Measurements from ENCODE around the gene HAUS7. TPM values are rescaled to one million over a fixed set of nuclear protein-coding genes. Genes with fewer than 3 reads are reported as not detected.

The HAUS7 gene
- total RNA-seq, 6 donors from 2014 or later: 3.7 to 61.8 (median 23.0) TPM

- Histone ChIP-seq H3K27ac (peak overlapping the region; percentile 69 to 79 (median 74)), H3K4me3 (peak overlapping the region; percentile 30 to 84 (median 62)), H3K4me1 (peaks cover 5 to 23% (median 8%) of the 10 kb centered on the region in 4 donors), H3K36me3 (peaks cover 0 to 15% (median 0%) of the 10 kb centered on the region in 4 donors), H3K9me3 (no peaks in the 10 kb centered on the region), H3K27me3 (peaks cover 0 to 4% (median 0%) of the 10 kb centered on the region in 4 donors)
- ATAC-seq (ENCODE audit: low FRiP score in 2 of 2): peak; percentile 0 to 51
- WGBS, 2 donors: 44% methylated on average over 31 of the region's 32 CpGs; no CpG with 5 or more reads in 1 of the 2 donors
- DNase-seq: peak in 1 of 2 donors; percentile 41
- TF ChIP-seq EP300 (IDR thresholded peaks at IDR 0.05): no peak
- TF ChIP-seq, protein P1, sequence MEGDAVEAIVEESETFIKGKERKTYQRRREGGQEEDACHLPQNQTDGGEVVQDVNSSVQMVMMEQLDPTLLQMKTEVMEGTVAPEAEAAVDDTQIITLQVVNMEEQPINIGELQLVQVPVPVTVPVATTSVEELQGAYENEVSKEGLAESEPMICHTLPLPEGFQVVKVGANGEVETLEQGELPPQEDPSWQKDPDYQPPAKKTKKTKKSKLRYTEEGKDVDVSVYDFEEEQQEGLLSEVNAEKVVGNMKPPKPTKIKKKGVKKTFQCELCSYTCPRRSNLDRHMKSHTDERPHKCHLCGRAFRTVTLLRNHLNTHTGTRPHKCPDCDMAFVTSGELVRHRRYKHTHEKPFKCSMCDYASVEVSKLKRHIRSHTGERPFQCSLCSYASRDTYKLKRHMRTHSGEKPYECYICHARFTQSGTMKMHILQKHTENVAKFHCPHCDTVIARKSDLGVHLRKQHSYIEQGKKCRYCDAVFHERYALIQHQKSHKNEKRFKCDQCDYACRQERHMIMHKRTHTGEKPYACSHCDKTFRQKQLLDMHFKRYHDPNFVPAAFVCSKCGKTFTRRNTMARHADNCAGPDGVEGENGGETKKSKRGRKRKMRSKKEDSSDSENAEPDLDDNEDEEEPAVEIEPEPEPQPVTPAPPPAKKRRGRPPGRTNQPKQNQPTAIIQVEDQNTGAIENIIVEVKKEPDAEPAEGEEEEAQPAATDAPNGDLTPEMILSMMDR (IDR thresholded peaks at IDR 0.05): peak in 4 of 6 experiments; percentile 17 to 59 (median 39)
These were observed 465 bp downstream of the HAUS7 start for GRCh38 chrX:153469811-153470410.

GRCh38 chrX:153468008-153468580, 2.3 kb downstream of the HAUS7 start:
- WGBS, 2 donors: 68 to 100% methylated on average over 2 to 11 of the region's 12 CpGs
- no peak for ATAC-seq (ENCODE audit: low FRiP score in 2 of 2)

DNA sequence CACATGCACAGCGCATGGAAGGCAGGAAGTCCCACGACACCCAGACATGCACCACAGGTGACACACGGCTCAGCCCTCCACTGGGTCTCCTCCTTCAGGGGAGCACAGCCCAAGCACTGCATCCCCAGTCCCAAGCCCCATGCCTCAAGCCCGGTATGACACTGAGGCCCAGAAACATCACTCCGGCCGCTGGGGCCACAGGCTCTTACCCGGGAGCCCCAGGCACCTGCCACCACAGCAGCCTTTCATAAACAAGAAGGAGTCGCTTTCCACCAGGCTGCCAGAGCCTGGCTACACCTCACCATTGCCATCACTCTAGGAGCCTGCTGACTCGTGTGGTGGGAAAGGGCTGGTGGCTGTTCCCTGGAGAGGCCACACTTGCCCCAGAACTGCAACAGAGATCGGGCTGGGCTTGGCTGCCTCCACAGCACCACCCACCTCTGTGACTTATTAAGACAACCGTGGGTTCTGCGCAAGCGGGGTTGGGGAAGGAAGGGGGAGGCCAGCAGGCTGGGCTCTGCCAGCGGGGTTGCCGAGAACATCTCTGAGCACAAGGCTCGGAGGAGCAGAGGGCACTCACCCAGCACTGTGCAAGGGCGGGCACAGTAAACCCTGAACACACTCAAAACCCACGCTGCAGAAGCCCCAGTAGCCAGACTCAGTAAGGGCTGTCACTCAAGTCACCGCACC, 4.5 kb downstream of the HAUS7 start:
- ATAC-seq (ENCODE audit: low FRiP score in 2 of 2) (no peak), DNase-seq (no peak)
- TF ChIP-seq POLR2A (IDR thresholded peaks at IDR 0.05) (no peak), EP300 (IDR thresholded peaks at IDR 0.05) (no peak), POLR2AphosphoS5 (IDR thresholded peaks at IDR 0.05) (no peak)
- TF ChIP-seq, protein P1 (IDR thresholded peaks at IDR 0.05): no peak
- Histone ChIP-seq H3K36me3 (peaks cover 0 to 23% (median 3%) of the 10 kb centered on the region in 4 donors), H3K4me3 (no peak overlapping the region), H3K27ac (no peak overlapping the region), H3K4me1 (peaks cover 0 to 17% (median 8%) of the 10 kb centered on the region in 4 donors), H3K27me3 (no peaks in the 10 kb centered on the region), H3K9me3 (no peaks in the 10 kb centered on the region)
- 88 to 100% methylated on average over 1 to 19 of the region's 19 CpGs for WGBS, 2 donors

More at GRCh38 chrX:153468008-153468580, 2.3 kb downstream of the HAUS7 start:
- TF ChIP-seq, protein P1 (IDR thresholded peaks at IDR 0.05): no peak
- TF ChIP-seq POLR2A (IDR thresholded peaks at IDR 0.05) (no peak), POLR2AphosphoS5 (IDR thresholded peaks at IDR 0.05) (no peak), EP300 (IDR thresholded peaks at IDR 0.05) (no peak)
- H3K27ac ChIP-seq: no peak overlapping the region
- no peaks in the 10 kb centered on the region for H3K9me3 ChIP-seq
- no peak overlapping the region for H3K4me3 ChIP-seq
- peaks cover 0 to 20% (median 8%) of the 10 kb centered on the region in 4 donors for H3K4me1 ChIP-seq
- DNase-seq: no peak
- H3K36me3 ChIP-seq: peaks cover 0 to 15% (median 0%) of the 10 kb centered on the region in 4 donors
- H3K27me3 ChIP-seq: no peaks in the 10 kb centered on the region

GRCh38 chrX:153464116-153464515, 6.3 kb downstream of the HAUS7 start:
- Histone ChIP-seq H3K27ac (no peak overlapping the region), H3K9me3 (no peaks in the 10 kb centered on the region), H3K36me3 (peaks cover 0 to 23% (median 3%) of the 10 kb centered on the region in 4 donors), H3K27me3 (no peaks in the 10 kb centered on the region), H3K4me1 (peaks cover 0 to 8% (median under 1%) of the 10 kb centered on the region in 4 donors), H3K4me3 (no peak overlapping the region)
- DNase-seq: no peak
- ATAC-seq (ENCODE audit: low FRiP score in 2 of 2): no peak
- TF ChIP-seq, protein P1 (IDR thresholded peaks at IDR 0.05): no peak
- TF ChIP-seq POLR2AphosphoS5 (IDR thresholded peaks at IDR 0.05): no peak
- TF ChIP-seq POLR2A (IDR thresholded peaks at IDR 0.05): no peak
- no peak for TF ChIP-seq EP300 (IDR thresholded peaks at IDR 0.05)
- 86% methylated on average over 5 of the region's 5 CpGs; no CpG with 5 or more reads in 1 of the 2 donors for WGBS, 2 donors
